Measurements from ENCODE around the gene RPEL1. TPM values are rescaled to one million over a fixed set of nuclear protein-coding genes. Genes with fewer than 3 reads are reported as not detected.
"Not testable (repeated sequence)": the region's sequence is repeated elsewhere in the genome, so short reads cannot be mapped to it uniquely, and the experiment has no call there.

Gene RPEL1
- total RNA-seq, 2 donors from 2014 or later, result not detected

DNA sequence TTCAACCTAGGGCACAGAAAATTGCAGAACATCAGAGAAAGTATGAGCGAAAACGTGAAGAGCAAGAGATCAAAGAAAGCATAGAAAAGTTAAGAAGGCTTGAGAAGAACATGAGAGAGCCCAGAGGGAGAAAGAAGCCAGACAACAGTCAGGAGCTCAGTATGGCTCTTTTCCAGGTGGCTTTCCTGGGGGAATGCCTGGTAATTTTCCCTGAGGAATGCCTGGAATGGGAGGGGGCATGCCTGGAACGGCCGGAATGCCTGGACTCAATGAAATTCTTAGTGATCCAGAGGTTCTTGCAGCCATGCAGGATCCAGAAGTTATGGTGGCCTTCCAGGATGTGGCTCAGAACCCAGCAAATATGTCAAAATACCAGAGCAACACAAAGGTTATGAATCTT is 29.3 kb upstream of the RPEL1 start:
- H3K9me3 Mint-ChIP-seq, result peaks cover 10% of the 10 kb centered on the region
- not testable (repeated sequence) for ATAC-seq (replicated peaks); H3K27ac Mint-ChIP-seq; H3K4me3 Mint-ChIP-seq; H3K4me1 Mint-ChIP-seq; H3K27me3 Mint-ChIP-seq; H3K36me3 Mint-ChIP-seq (ENCODE audit: low read depth)

- no peaks in the 10 kb centered on the region for H3K4me1 Mint-ChIP-seq
- H3K27me3 Mint-ChIP-seq, result peaks cover 3% of the 10 kb centered on the region
- ATAC-seq (replicated peaks), result no peak
- no peak overlapping the region for H3K4me3 Mint-ChIP-seq
- H3K9me3 Mint-ChIP-seq, result peaks cover 12% of the 10 kb centered on the region
- no peaks in the 10 kb centered on the region for H3K36me3 Mint-ChIP-seq (ENCODE audit: low read depth)
- H3K27ac Mint-ChIP-seq, result no peak overlapping the region
These were observed 21.6 kb upstream of the RPEL1 start for GRCh38 chr10:103224133-103224532.

DNA sequence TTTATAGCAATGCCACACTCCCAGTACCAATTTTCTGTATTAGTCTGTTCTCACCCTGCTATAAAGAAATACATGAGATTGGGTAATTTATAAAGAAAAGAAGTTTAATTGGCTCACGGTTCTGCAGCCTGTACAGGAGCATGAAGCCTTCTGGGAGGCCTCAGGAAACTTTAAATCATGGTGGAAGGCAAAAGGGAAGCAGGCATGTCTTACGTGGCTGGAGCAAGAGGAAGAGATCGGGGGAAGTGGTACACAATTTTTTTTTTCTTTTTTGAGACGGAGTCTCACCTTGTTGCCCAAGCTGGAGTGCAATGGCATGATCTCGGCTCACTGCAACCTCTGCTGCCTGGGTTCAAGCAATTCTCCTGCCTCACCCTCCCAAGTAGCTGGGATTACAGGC is 21.0 kb upstream of the RPEL1 start:
- not testable (repeated sequence) for ATAC-seq (replicated peaks); H3K4me3 Mint-ChIP-seq; H3K27me3 Mint-ChIP-seq; H3K4me1 Mint-ChIP-seq; H3K36me3 Mint-ChIP-seq (ENCODE audit: low read depth); H3K27ac Mint-ChIP-seq
- H3K9me3 Mint-ChIP-seq, result peaks cover 12% of the 10 kb centered on the region

DNA sequence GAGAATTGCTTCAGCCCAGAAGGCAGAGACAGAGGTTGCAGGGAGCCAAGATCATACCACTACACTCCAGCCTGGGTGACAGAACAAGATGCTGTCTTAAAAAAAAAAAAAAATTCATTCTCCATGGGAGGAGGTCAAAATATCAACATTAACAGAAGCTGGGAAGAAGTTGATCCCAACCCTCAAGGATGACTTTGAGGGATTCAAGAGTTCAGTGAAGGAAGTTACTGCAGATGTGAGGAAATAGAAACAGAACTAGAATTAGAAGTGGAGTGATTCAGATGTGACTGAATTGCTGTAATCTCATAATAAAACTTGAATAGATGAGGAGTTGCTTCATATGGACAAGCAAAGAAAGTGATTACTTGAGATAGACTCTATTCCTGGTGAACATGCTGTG is 19.7 kb upstream of the RPEL1 start:
- ATAC-seq (replicated peaks), result no peak
- Mint-ChIP-seq H3K36me3 (ENCODE audit: low read depth) (no peaks in the 10 kb centered on the region), H3K4me1 (no peaks in the 10 kb centered on the region), H3K9me3 (peaks cover 12% of the 10 kb centered on the region), H3K4me3 (no peak overlapping the region), H3K27ac (no peak overlapping the region), H3K27me3 (peaks cover 3% of the 10 kb centered on the region)

GRCh38 chr10:103227416-103227815 is 18.3 kb upstream of the RPEL1 start:
- Mint-ChIP-seq H3K27me3 (peaks cover 6% of the 10 kb centered on the region), H3K36me3 (ENCODE audit: low read depth) (no peaks in the 10 kb centered on the region), H3K9me3 (peaks cover 9% of the 10 kb centered on the region), H3K4me1 (no peaks in the 10 kb centered on the region), H3K4me3 (no peak overlapping the region), H3K27ac (no peak overlapping the region)
- ATAC-seq (replicated peaks), result no peak

GRCh38 chr10:103231047-103231551 is 14.6 kb upstream of the RPEL1 start:
- Mint-ChIP-seq H3K4me3 (no peak overlapping the region), H3K9me3 (no peaks in the 10 kb centered on the region), H3K36me3 (ENCODE audit: low read depth) (no peaks in the 10 kb centered on the region), H3K27ac (no peak overlapping the region), H3K27me3 (peaks cover 3% of the 10 kb centered on the region), H3K4me1 (no peaks in the 10 kb centered on the region)
- ATAC-seq (replicated peaks), result no peak

- no peak overlapping the region for H3K4me3 Mint-ChIP-seq
- no peaks in the 10 kb centered on the region for H3K4me1 Mint-ChIP-seq
- H3K36me3 Mint-ChIP-seq (ENCODE audit: low read depth), result no peaks in the 10 kb centered on the region
- H3K27me3 Mint-ChIP-seq, result peaks cover 3% of the 10 kb centered on the region
- ATAC-seq (replicated peaks), result no peak
- no peak overlapping the region for H3K27ac Mint-ChIP-seq
- no peaks in the 10 kb centered on the region for H3K9me3 Mint-ChIP-seq
These were observed 13.5 kb upstream of the RPEL1 start for GRCh38 chr10:103232131-103232673.

- H3K4me3 Mint-ChIP-seq, result no peak overlapping the region
- no peak for ATAC-seq (replicated peaks)
- no peaks in the 10 kb centered on the region for H3K9me3 Mint-ChIP-seq
- H3K4me1 Mint-ChIP-seq, result no peaks in the 10 kb centered on the region
- H3K36me3 Mint-ChIP-seq (ENCODE audit: low read depth), result no peaks in the 10 kb centered on the region
- no peak overlapping the region for H3K27ac Mint-ChIP-seq
- H3K27me3 Mint-ChIP-seq, result peaks cover 3% of the 10 kb centered on the region
These were observed 12.8 kb upstream of the RPEL1 start for GRCh38 chr10:103232772-103233488.

DNA sequence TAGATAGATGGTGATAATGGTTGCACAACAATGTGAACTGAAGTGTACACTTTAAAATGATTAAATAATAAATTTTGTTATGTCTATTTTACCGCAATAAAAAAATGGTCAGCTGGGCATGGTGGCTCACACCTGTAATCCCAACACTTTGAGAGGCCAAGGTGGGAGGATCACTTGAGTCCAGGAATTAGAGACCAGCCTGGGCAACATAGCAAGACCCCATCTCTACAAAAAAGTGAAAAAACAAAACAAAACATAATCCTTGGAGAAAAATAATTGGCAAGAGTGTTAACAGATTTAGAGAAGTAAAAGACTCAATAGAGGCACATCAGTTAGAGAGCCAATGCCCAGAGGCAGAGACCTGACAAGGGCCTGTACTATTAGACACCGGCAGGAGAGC is 9.9 kb upstream of the RPEL1 start:
- ATAC-seq (replicated peaks), result no peak
- Mint-ChIP-seq H3K27ac (no peak overlapping the region), H3K27me3 (peaks cover 3% of the 10 kb centered on the region), H3K4me1 (peaks cover 6% of the 10 kb centered on the region), H3K9me3 (no peaks in the 10 kb centered on the region), H3K36me3 (ENCODE audit: low read depth) (no peaks in the 10 kb centered on the region), H3K4me3 (no peak overlapping the region)

DNA sequence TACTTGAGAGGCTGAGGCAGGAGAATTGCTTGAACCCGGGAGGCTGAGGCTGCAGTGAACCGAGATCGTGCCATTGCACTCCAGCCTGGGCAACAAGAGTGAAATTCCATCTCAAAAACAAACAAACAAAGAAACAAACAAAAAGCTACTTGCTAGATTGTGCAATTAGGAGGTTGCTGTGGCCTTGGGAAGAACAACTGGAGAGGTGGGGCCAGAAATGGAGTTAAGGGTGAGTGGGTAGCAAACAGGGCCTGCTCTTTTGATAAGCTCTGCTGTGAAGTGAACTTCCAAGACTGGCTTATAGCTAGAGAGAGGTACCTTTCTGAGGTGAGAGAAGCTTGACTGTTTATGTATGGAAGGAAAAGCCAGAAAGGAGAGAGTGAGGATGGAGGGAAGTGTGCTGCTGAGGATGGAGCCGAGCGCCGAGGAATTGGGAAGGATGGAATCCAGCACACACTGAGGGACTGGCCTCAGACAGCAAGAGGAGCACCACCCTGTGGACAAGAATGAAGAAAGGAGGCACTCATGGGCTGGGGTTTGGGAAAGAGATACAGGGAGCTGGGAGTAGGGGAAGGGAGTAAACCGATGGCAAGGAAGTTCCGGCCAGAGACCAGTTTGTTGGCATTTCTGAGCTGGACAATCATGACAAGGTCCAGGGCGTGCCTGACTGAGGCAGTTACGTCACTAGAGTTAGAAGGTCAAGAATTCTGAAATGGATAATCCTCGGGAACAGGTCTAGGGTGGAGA is 7.0 kb upstream of the RPEL1 start:
- Mint-ChIP-seq H3K4me3 (no peak overlapping the region), H3K4me1 (peaks cover 6% of the 10 kb centered on the region), H3K27me3 (no peaks in the 10 kb centered on the region), H3K9me3 (no peaks in the 10 kb centered on the region), H3K36me3 (ENCODE audit: low read depth) (no peaks in the 10 kb centered on the region), H3K27ac (peak overlapping the region; percentile 35)
- ATAC-seq (replicated peaks), result no peak

GRCh38 chr10:103241262-103242011 is 4.2 kb upstream of the RPEL1 start:
- ATAC-seq (replicated peaks), result no peak
- Mint-ChIP-seq H3K4me1 (peaks cover 6% of the 10 kb centered on the region), H3K27ac (peak overlapping the region; percentile 62), H3K27me3 (peaks cover 6% of the 10 kb centered on the region), H3K4me3 (no peak overlapping the region), H3K36me3 (ENCODE audit: low read depth) (no peaks in the 10 kb centered on the region), H3K9me3 (no peaks in the 10 kb centered on the region)

- H3K27me3 Mint-ChIP-seq, result peaks cover 6% of the 10 kb centered on the region
- H3K4me1 Mint-ChIP-seq, result peaks cover 6% of the 10 kb centered on the region
- H3K4me3 Mint-ChIP-seq, result no peak overlapping the region
- no peaks in the 10 kb centered on the region for H3K9me3 Mint-ChIP-seq
- ATAC-seq (replicated peaks), result peak; percentile 81
- no peak overlapping the region for H3K27ac Mint-ChIP-seq
- H3K36me3 Mint-ChIP-seq (ENCODE audit: low read depth), result no peaks in the 10 kb centered on the region
These were observed 918 bp upstream of the RPEL1 start for GRCh38 chr10:103244666-103245271.

- H3K36me3 Mint-ChIP-seq (ENCODE audit: low read depth), result no peaks in the 10 kb centered on the region
- H3K4me3 Mint-ChIP-seq, result no peak overlapping the region
- no peak overlapping the region for H3K27ac Mint-ChIP-seq
- peaks cover 3% of the 10 kb centered on the region for H3K9me3 Mint-ChIP-seq
- peaks cover 3% of the 10 kb centered on the region for H3K4me1 Mint-ChIP-seq
- no peak for ATAC-seq (replicated peaks)
- peaks cover 6% of the 10 kb centered on the region for H3K27me3 Mint-ChIP-seq
These were observed 637 bp downstream of the RPEL1 start for GRCh38 chr10:103246324-103246723.

GRCh38 chr10:103254113-103254512 is 8.4 kb downstream of the RPEL1 start:
- H3K36me3 Mint-ChIP-seq (ENCODE audit: low read depth), result no peaks in the 10 kb centered on the region
- peaks cover 5% of the 10 kb centered on the region for H3K4me1 Mint-ChIP-seq
- H3K4me3 Mint-ChIP-seq, result no peak overlapping the region
- no peak overlapping the region for H3K27ac Mint-ChIP-seq
- H3K27me3 Mint-ChIP-seq, result peaks cover 3% of the 10 kb centered on the region
- ATAC-seq (replicated peaks), result no peak
- peaks cover 4% of the 10 kb centered on the region for H3K9me3 Mint-ChIP-seq
